GM13977 (cell line): ENCODE measurements around the gene ZXDC.

Source experiments
- DNase-seq: peaks from one replicate; pipeline ENCODE4 v3.0.0; 2012; ENCODE audit warnings: low spot score
- CTCF ChIP-seq: IDR thresholded peaks from 2 replicates; pipeline ENCODE4 v1.5.1; 2012; ENCODE audit warnings: mild to moderate bottlenecking, control low read depth; ENCODE audit not compliant: insufficient read depth; ENCODE audit errors: extremely low read depth, missing control alignments
- in situ Hi-C: fragments of 300-500 bp; cut with MboI; formaldehyde crosslinking; loops from one replicate; pipeline ENCODE4 v1.12.0; 2022; ENCODE audit warnings: low sequenced_read_pairs, low pct_unique_long_range_greater_than_20kb, mixed read lengths, inconsistent platforms; ENCODE audit not compliant: unreplicated experiment

ZXDC gene

DNA sequence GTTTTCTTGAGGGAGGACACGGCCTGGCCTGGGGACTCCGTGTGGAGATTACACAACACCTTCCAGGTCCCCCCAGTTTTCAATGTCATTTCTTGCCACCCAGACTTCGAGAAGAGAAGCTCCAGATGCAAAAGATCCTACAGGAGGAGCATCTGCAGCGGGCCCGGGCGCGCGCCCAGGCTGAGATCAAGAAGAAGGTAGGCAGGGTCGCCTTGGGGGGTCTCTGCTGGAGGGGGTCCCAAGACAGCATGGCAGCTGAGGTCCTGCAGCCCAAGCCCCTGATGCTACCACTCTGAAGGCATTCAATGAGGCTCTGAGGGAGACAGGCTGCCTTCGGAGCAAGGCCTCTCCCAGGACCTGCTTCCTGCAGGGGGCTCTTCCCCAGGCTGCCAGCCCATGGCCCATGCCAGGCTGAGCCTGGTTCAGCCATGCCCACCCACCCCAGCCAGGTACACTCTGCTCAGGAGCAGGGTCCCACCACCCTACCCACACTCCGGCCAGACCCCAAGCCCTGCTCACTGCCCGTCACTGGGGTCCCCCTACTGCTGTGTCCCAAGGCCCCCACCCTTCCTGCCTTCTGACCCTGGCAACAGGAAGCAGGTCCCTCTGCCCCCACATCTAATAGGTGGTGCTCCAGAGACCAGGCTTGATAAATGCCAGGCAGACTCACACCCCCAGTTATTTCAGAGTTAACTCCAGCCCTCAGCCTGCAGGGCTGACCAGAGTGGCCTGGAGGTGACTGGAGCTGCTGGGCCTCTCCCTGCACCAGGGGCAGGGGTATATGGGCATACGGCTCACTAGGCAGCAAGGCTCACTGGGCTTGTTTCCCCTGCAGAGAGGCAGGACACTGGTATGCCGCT is 40.0 kb downstream of the ZXDC start:
- in situ Hi-C loops, result no loop called here
- no peak for DNase-seq
- no peak for TF ChIP-seq CTCF

DNA sequence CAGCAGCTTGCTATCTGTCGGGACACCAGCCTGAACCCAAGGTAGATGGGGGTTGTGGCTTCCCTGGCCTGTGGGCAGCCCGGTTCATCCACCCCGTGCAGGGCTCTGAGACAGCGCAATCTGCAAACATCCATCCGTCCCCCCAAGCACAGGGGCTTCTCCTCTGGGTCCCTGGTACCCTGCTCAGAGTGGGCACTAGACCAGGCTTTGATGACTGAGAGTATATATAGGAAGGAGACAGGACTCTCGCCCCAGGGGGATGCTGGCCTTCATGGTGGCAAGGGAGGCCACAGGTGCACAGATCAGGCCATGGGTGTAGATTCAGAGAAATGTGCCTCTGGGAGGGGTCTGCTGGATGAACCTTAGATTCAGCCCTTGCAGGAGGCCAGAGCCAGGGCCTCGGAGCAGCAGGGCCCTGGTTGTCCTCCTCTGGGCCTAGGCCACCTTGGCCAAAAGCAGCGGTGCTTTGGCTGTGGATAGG is 40.7 kb downstream of the ZXDC start:
- in situ Hi-C loops, result no loop called here
- TF ChIP-seq CTCF, result no peak
- no peak for DNase-seq

DNA sequence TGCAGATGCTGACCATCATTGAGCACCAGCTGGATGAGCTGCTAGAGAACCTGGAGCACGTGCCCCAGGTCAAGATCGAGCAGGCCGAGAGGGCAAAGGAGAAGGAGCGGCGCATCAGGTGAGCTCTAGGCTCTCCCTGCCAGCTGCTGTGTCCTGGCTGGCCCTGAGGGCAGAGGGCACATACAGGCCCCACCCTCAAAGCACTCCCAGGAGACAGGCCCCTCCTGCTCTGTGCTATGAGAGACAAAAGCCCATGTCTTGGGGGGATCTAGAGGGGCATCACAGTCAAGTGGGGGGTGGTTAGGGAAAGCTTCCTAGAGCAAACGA is 41.5 kb downstream of the ZXDC start:
- TF ChIP-seq CTCF, result no peak
- DNase-seq, result no peak
- in situ Hi-C loops, result no loop called here

GRCh38 chr3:126433496-126434263 is 42.0 kb downstream of the ZXDC start:
- DNase-seq, result no peak
- no peak for TF ChIP-seq CTCF
- in situ Hi-C loops, result no loop called here

GRCh38 chr3:126433105-126433430 is 42.6 kb downstream of the ZXDC start:
- TF ChIP-seq CTCF, result no peak
- in situ Hi-C loops, result no loop called here
- no peak for DNase-seq

DNA sequence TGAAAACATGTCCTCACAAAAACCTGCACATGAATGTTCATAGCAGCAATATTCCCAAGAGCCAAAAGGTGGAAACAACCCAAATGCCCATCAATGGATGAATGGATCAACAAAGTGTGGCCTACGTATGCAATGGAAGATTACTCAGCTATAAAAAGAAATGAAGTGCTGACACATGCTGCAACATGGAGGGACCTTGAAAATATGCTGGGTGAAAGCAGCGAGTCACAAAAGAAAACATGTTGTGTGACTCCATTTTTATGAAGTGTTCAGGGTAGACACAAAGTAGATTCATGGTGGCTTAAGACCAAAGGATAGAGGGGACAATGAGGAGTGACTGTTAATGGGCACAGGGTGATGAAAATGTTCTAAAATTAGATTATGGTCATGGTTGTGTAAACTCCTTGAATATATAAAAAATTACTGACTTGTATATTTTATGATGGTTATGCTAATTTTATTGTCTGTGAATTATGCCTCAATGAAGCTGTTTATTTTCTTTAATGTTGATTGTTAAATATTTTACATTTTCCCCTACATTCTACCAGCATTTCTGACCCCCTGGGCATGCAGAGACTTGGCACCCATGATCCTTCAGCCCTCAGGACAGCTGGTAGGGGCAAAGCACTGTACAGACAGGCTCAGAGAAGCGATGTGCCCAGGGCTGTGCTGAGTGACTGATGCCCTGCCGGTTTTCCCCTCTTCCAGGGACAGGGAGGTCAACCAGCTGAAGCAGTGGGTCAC is 43.2 kb downstream of the ZXDC start:
- DNase-seq, result no peak
- in situ Hi-C loops, result no loop called here

More for the DNA sequence above, 43.2 kb downstream of the ZXDC start:
- no peak for TF ChIP-seq CTCF
